HG03139 (cell line): ENCODE data around the gene GABRB3.

Experiments used
- ATAC-seq: cut with Tn5 transposase; IDR thresholded peaks from one replicate; pipeline ENCODE4 v1.9.1; 2021; ENCODE audit not compliant: unreplicated experiment

The GABRB3 gene

GRCh38 chr15:26679927-26680326 is 92.9 kb downstream of the GABRB3 start:
- ATAC-seq = no peak

- no peak for ATAC-seq
Measured at GRCh38 chr15:26676115-26676514, 96.8 kb downstream of the GABRB3 start.

- ATAC-seq = no peak
Measured at GRCh38 chr15:26674467-26674866, 98.4 kb downstream of the GABRB3 start.

- no peak for ATAC-seq
Measured at GRCh38 chr15:26673445-26673844, 99.4 kb downstream of the GABRB3 start.

- ATAC-seq = no peak
Measured at GRCh38 chr15:26670116-26670515, 102.8 kb downstream of the GABRB3 start.

- no peak for ATAC-seq
Measured at GRCh38 chr15:26667222-26667988, 105.5 kb downstream of the GABRB3 start.

GRCh38 chr15:26665957-26666791 is 106.7 kb downstream of the GABRB3 start:
- ATAC-seq = no peak

- ATAC-seq = no peak
Measured at GRCh38 chr15:26662283-26662682, 110.6 kb downstream of the GABRB3 start.

GRCh38 chr15:26661748-26662147 is 111.1 kb downstream of the GABRB3 start:
- no peak for ATAC-seq

- no peak for ATAC-seq
Measured at GRCh38 chr15:26661107-26661506, 111.8 kb downstream of the GABRB3 start.

- ATAC-seq = no peak
Measured at GRCh38 chr15:26660241-26660640, 112.6 kb downstream of the GABRB3 start.

GRCh38 chr15:26658290-26658689 is 114.6 kb downstream of the GABRB3 start:
- no peak for ATAC-seq

- ATAC-seq = no peak
Measured at GRCh38 chr15:26656080-26656479, 116.8 kb downstream of the GABRB3 start.

GRCh38 chr15:26651909-26652308 is 121.0 kb downstream of the GABRB3 start:
- ATAC-seq = no peak

GRCh38 chr15:26648676-26649075 is 124.2 kb downstream of the GABRB3 start:
- no peak for ATAC-seq

GRCh38 chr15:26644948-26645347 is 127.9 kb downstream of the GABRB3 start:
- no peak for ATAC-seq

GRCh38 chr15:26641144-26641543 is 131.7 kb downstream of the GABRB3 start:
- ATAC-seq = no peak

GRCh38 chr15:26640601-26641000 is 132.3 kb downstream of the GABRB3 start:
- ATAC-seq = no peak

GRCh38 chr15:26639966-26640365 is 132.9 kb downstream of the GABRB3 start:
- no peak for ATAC-seq

- ATAC-seq = no peak
Measured at GRCh38 chr15:26635614-26636013, 137.3 kb downstream of the GABRB3 start.

- no peak for ATAC-seq
Measured at GRCh38 chr15:26635105-26635504, 137.8 kb downstream of the GABRB3 start.

- no peak for ATAC-seq
Measured at GRCh38 chr15:26634319-26634718, 138.5 kb downstream of the GABRB3 start.
